H9 (cell line): Measurements from ENCODE around the gene GALNT17. TPM values are rescaled to one million over a fixed set of nuclear protein-coding genes. Genes with fewer than 3 reads are reported as not detected.

Experiments used
- DNase-seq: peaks from one replicate; pipeline ENCODE4 v3.0.0-alpha.2; 2017
- H2AFZ ChIP-seq: one replicate; pipeline ENCODE4 v1.6.1; 2013; ENCODE audit warnings: mild to moderate bottlenecking, low read length, control low read depth, moderate library complexity
- H2AK5ac ChIP-seq: 2 replicates; pipeline ENCODE4 v1.6.1; 2013; ENCODE audit warnings: low read length, control low read depth, mixed read lengths; ENCODE audit not compliant: insufficient read length
- H2BK120ac ChIP-seq: one replicate; pipeline ENCODE4 v1.6.1; 2013; ENCODE audit warnings: low read depth, mild to moderate bottlenecking, low read length, control low read depth, inconsistent platforms; ENCODE audit not compliant: poor library complexity, severe bottlenecking
- H2BK12ac ChIP-seq: 2 replicates; pipeline ENCODE4 v1.6.1; 2013; ENCODE audit warnings: low read length, control low read depth, mixed read lengths, low read depth; ENCODE audit not compliant: insufficient read length
- H2BK15ac ChIP-seq: 2 replicates; pipeline ENCODE4 v1.6.1; 2013; ENCODE audit warnings: low read depth, low read length, control low read depth
- H2BK20ac ChIP-seq: one replicate; pipeline ENCODE4 v1.6.1; 2013; ENCODE audit warnings: low read depth, mild to moderate bottlenecking, low read length, control low read depth, inconsistent platforms; ENCODE audit not compliant: poor library complexity, severe bottlenecking
- H2BK5ac ChIP-seq: 2 replicates; pipeline ENCODE4 v1.6.1; 2013; ENCODE audit warnings: low read length, control low read depth, mixed read lengths; ENCODE audit not compliant: insufficient read length
- H3K14ac ChIP-seq: 2 replicates; pipeline ENCODE4 v1.6.1; 2013; ENCODE audit warnings: low read length, control low read depth; ENCODE audit not compliant: insufficient read depth
- H3K18ac ChIP-seq: 2 replicates; pipeline ENCODE4 v1.6.1; 2013; ENCODE audit warnings: low read depth, mild to moderate bottlenecking, mixed read lengths, low read length, control low read depth; ENCODE audit not compliant: insufficient read length
- H3K23ac ChIP-seq: 2 replicates; pipeline ENCODE4 v1.6.1; 2013; ENCODE audit warnings: low read length, control low read depth, mixed read lengths, low read depth; ENCODE audit not compliant: insufficient read length
- H3K23me2 ChIP-seq: 2 replicates; pipeline ENCODE4 v1.6.1; 2013; ENCODE audit warnings: low read depth, mild to moderate bottlenecking, mixed read lengths, low read length, control low read depth; ENCODE audit not compliant: insufficient read length, poor library complexity, severe bottlenecking
- H3K27ac ChIP-seq: 2 replicates; pipeline ENCODE4 v1.5.1; 2013; ENCODE audit warnings: low read length, control low read depth, mixed read lengths, low read depth; ENCODE audit not compliant: insufficient read length
- H3K27me3 ChIP-seq: 2 replicates; pipeline ENCODE4 v1.6.1; 2013; ENCODE audit warnings: low read length, control low read depth, inconsistent platforms; ENCODE audit not compliant: insufficient read depth
- H3K4ac ChIP-seq: 2 replicates; pipeline ENCODE4 v1.6.1; 2013; ENCODE audit warnings: low read depth, mild to moderate bottlenecking, control low read depth, inconsistent platforms, low read length, moderate library complexity
- H3K4me1 ChIP-seq: 2 replicates; pipeline ENCODE4 v1.6.1; 2013; ENCODE audit warnings: low read length, control low read depth, inconsistent platforms; ENCODE audit not compliant: insufficient read depth
- H3K4me2 ChIP-seq: 2 replicates; pipeline ENCODE4 v1.6.1; 2013; ENCODE audit warnings: low read length, control low read depth, mixed read lengths; ENCODE audit not compliant: insufficient read length, insufficient read depth
- H3K56ac ChIP-seq: 2 replicates; pipeline ENCODE4 v1.6.1; 2013; ENCODE audit warnings: low read depth, mild to moderate bottlenecking, mixed read lengths, low read length, control low read depth; ENCODE audit not compliant: insufficient read length
- H3K79me1 ChIP-seq: 2 replicates; pipeline ENCODE4 v1.6.1; 2013; ENCODE audit warnings: low read depth, mild to moderate bottlenecking, moderate library complexity, low read length, control low read depth, inconsistent platforms; ENCODE audit not compliant: insufficient read depth, poor library complexity, severe bottlenecking
- H3K79me2 ChIP-seq: 2 replicates; pipeline ENCODE4 v1.6.1; 2013; ENCODE audit warnings: low read length, control low read depth, inconsistent platforms; ENCODE audit not compliant: insufficient read depth
- H3K9ac ChIP-seq: 2 replicates; pipeline ENCODE4 v1.6.1; 2013; ENCODE audit warnings: low read length, control low read depth, mixed read lengths; ENCODE audit not compliant: insufficient read length; ENCODE audit errors: extremely low read depth
- H3K9me3 ChIP-seq: one replicate; pipeline ENCODE4 v1.6.1; 2013; ENCODE audit warnings: low read depth, low read length, inconsistent platforms; ENCODE audit not compliant: control insufficient read depth
- H3T11ph ChIP-seq: one replicate; pipeline ENCODE4 v1.6.1; 2013; ENCODE audit warnings: mild to moderate bottlenecking, low read length, control low read depth, inconsistent platforms
- H4K20me1 ChIP-seq: one replicate; pipeline ENCODE4 v1.6.1; 2013; ENCODE audit not compliant: control insufficient read depth, insufficient read length, insufficient read depth
- H4K5ac ChIP-seq: 2 replicates; pipeline ENCODE4 v1.6.1; 2013; ENCODE audit warnings: low read depth, mild to moderate bottlenecking, mixed read lengths, low read length, control low read depth; ENCODE audit not compliant: insufficient read length
- H4K8ac ChIP-seq: replicated peaks from 2 replicates; pipeline ENCODE4 v1.6.1; 2013; ENCODE audit warnings: low read length, control low read depth, mixed read lengths, low read depth; ENCODE audit not compliant: insufficient read length
- H4K91ac ChIP-seq: 2 replicates; pipeline ENCODE4 v1.6.1; 2013; ENCODE audit warnings: low read depth, mild to moderate bottlenecking, moderate library complexity, mixed read lengths, low read length, control low read depth; ENCODE audit not compliant: insufficient read length
- H3K27ac Mint-ChIP-seq, 3 experiments: 2 replicates in 2 of 3; 3 replicates in 1 of 3; pipeline ENCODE4 v1.8.0; 2020 to 2021; ENCODE audit warnings: mixed read lengths in 3 of 3, mild to moderate bottlenecking in 1 of 3, moderate library complexity in 1 of 3
- H3K27me3 Mint-ChIP-seq: 2 replicates; pipeline ENCODE4 v1.8.0; 2021; ENCODE audit warnings: low read depth, mild to moderate bottlenecking, moderate library complexity, mixed read lengths
- H3K36me3 Mint-ChIP-seq, 3 experiments: 2 replicates in 2 of 3; 3 replicates in 1 of 3; pipeline ENCODE4 v1.8.0; 2020 to 2021; ENCODE audit warnings: low read depth in 3 of 3, mixed read lengths in 3 of 3; ENCODE audit not compliant: insufficient read depth in 1 of 3
- H3K4me1 Mint-ChIP-seq, 2 experiments: 2 replicates each; pipeline ENCODE4 v1.8.0; 2020; ENCODE audit warnings: mixed read lengths in 2 of 2
- H3K4me3 Mint-ChIP-seq, 2 experiments: 2 replicates in 1 of 2; 3 replicates in 1 of 2; pipeline ENCODE4 v1.8.0; 2020 to 2021; ENCODE audit warnings: mild to moderate bottlenecking in 2 of 2, mixed read lengths in 2 of 2, moderate library complexity in 1 of 2
- H3K9me3 Mint-ChIP-seq, 2 experiments: 2 replicates in 1 of 2; 3 replicates in 1 of 2; pipeline ENCODE4 v1.8.0; 2020; ENCODE audit warnings: mild to moderate bottlenecking in 2 of 2, mixed read lengths in 2 of 2, moderate library complexity in 1 of 2
- CTCF ChIP-seq: fragments of 200-600 bp; sonication (generic); conservative IDR thresholded peaks from 3 replicates; pipeline ENCODE4 v1.8.0; 2021; ENCODE audit warnings: antibody characterized with exemption, mild to moderate bottlenecking
- whole genome bisulfite sequencing: extraction: QIAGEN DNeasy Blood & Tissue Kit; methylation state at CpG from one replicate; pipeline ENCODE4 v1.1.7; 2013; ENCODE audit warnings: missing lambda C conversion rate, low lambda C conversion rate, mixed read lengths; ENCODE audit not compliant: insufficient read length; ENCODE audit errors: extremely low coverage; 5-methylcytosine and 5-hydroxymethylcytosine counted together
- total RNA-seq: library from RNA; stranded (reverse); gene quantifications from 2 replicates; pipeline ENCODE4 v1.2.1, GENCODE V29; 2021

The GALNT17 gene
- total RNA-seq, 1 experiment from 2014 or later: 43.2 TPM

- Mint-ChIP-seq H3K36me3 (peaks cover 10 to 37% (median 17%) of the 10 kb centered on the region in 3 experiments), H3K27ac (peak overlapping the region; percentile 7 to 70 (median 58); a peak in 4 of 7 replicates), H3K9me3 (no peaks in the 10 kb centered on the region), H3K4me1 (peaks cover 3 to 9% of the 10 kb centered on the region in 2 experiments; a peak in 2 of 4 replicates), H3K4me3 (no peak overlapping the region), H3K27me3 (no peaks in the 10 kb centered on the region)
- Histone ChIP-seq H2BK15ac (no peak overlapping the region), H4K20me1 (no peaks in the 10 kb centered on the region), H4K5ac (no peak overlapping the region), H3K23me2 (no peaks in the 10 kb centered on the region), H2BK20ac (no peak overlapping the region), H2AK5ac (no peak overlapping the region), H3K79me2 (no peaks in the 10 kb centered on the region), H3T11ph (no peak overlapping the region), H3K27ac (no peak overlapping the region), H4K8ac (no peak overlapping the region), H3K23ac (no peak overlapping the region), H3K4me1 (no peaks in the 10 kb centered on the region), H3K4ac (no peak overlapping the region), H3K56ac (no peak overlapping the region), H3K79me1 (no peaks in the 10 kb centered on the region), H3K9me3 (no peaks in the 10 kb centered on the region), H4K91ac (no peak overlapping the region), H3K27me3 (no peaks in the 10 kb centered on the region), H2BK5ac (no peak overlapping the region), H2AFZ (no peak overlapping the region), H2BK120ac (no peak overlapping the region), H3K4me2 (no peak overlapping the region), H3K14ac (no peak overlapping the region), H3K9ac (no peak overlapping the region), H2BK12ac (no peak overlapping the region), H3K18ac (no peak overlapping the region)
- TF ChIP-seq CTCF: no peak
- WGBS: 100% methylated on average over 3 of the region's 6 CpGs
- no peak for DNase-seq
These were observed 466.6 kb downstream of the GALNT17 start for GRCh38 chr7:71598553-71598952.
